HG03432 (cell line): ENCODE results near the gene DICER1.
"Not testable (repeated sequence)": the region's sequence is repeated elsewhere in the genome, so short reads cannot be mapped to it uniquely, and the experiment has no call there.

Experiments used
- ATAC-seq: cut with Tn5 transposase; IDR thresholded peaks from one replicate; pipeline ENCODE4 v1.9.1; 2021; ENCODE audit warnings: mild to moderate bottlenecking, moderate library complexity; ENCODE audit not compliant: unreplicated experiment

DICER1 gene

GRCh38 chr14:95157327-95158189 is at the start of gene DICER1:
Gene DICER1, minus strand, starts transcription at chr14:95157529. Its CDS starts 24,071 bp downstream, at chr14:95133458.
- ATAC-seq: peak; percentile 82

- no peak for ATAC-seq
Measured at GRCh38 chr14:95206534-95206933, 49.2 kb upstream of the DICER1 start.

- ATAC-seq: no peak
Measured at GRCh38 chr14:95204705-95205104, 47.4 kb upstream of the DICER1 start.

- not testable (repeated sequence) for ATAC-seq
Measured at GRCh38 chr14:95201745-95202144, 44.4 kb upstream of the DICER1 start.

GRCh38 chr14:95200404-95200803 is 43.1 kb upstream of the DICER1 start:
- no peak for ATAC-seq

- ATAC-seq: no peak
Measured at GRCh38 chr14:95199298-95199983, 42.1 kb upstream of the DICER1 start.

GRCh38 chr14:95198320-95198719 is 41.0 kb upstream of the DICER1 start:
- no peak for ATAC-seq

- no peak for ATAC-seq
Measured at GRCh38 chr14:95197551-95197950, 40.2 kb upstream of the DICER1 start.

- ATAC-seq: no peak
Measured at GRCh38 chr14:95196826-95197545, 39.7 kb upstream of the DICER1 start.

GRCh38 chr14:95196268-95196667 is 38.9 kb upstream of the DICER1 start:
- peak; percentile 67 for ATAC-seq

- no peak for ATAC-seq
Measured at GRCh38 chr14:95195031-95195430, 37.7 kb upstream of the DICER1 start.

GRCh38 chr14:95193081-95193480 is 35.8 kb upstream of the DICER1 start:
- no peak for ATAC-seq

- no peak for ATAC-seq
Measured at GRCh38 chr14:95192311-95192710, 35.0 kb upstream of the DICER1 start.

- no peak for ATAC-seq
Measured at GRCh38 chr14:95191445-95192199, 34.3 kb upstream of the DICER1 start.

- no peak for ATAC-seq
Measured at GRCh38 chr14:95190857-95191256, 33.5 kb upstream of the DICER1 start.

- ATAC-seq: no peak
Measured at GRCh38 chr14:95190346-95190840, 33.1 kb upstream of the DICER1 start.

GRCh38 chr14:95189367-95190132 is 32.2 kb upstream of the DICER1 start:
- no peak for ATAC-seq

GRCh38 chr14:95188380-95188779 is 31.1 kb upstream of the DICER1 start:
- no peak for ATAC-seq

GRCh38 chr14:95185767-95186392 is 28.6 kb upstream of the DICER1 start:
- no peak for ATAC-seq
